Ascending aorta (tissue), 2 donors: Measurements from ENCODE around the gene TPSG1. TPM values are rescaled to one million over a fixed set of nuclear protein-coding genes. Genes with fewer than 3 reads are reported as not detected.

ENCODE experiments used
- DNase-seq, 2 donors: peaks; one replicate each; pipeline ENCODE4 v3.0.0-alpha.2; 2019; ENCODE audit warnings: low spot score in 2 of 2
- H3K27ac ChIP-seq, 2 donors: fragments of 200-600 bp; sonication (generic); one replicate each; pipeline ENCODE4 v1.5.1; 2016 to 2017; ENCODE audit warnings: mild to moderate bottlenecking in 1 of 2
- H3K27me3 ChIP-seq: fragments of 200-600 bp; sonication (generic); one replicate; pipeline ENCODE4 v1.5.1; 2017
- H3K36me3 ChIP-seq, 2 donors: fragments of 200-600 bp; sonication (generic); one replicate each; pipeline ENCODE4 v1.5.1; 2016
- H3K4me1 ChIP-seq, 2 donors: fragments of 200-600 bp; sonication (generic); one replicate each; pipeline ENCODE4 v1.5.1; 2016 to 2017; ENCODE audit warnings: mild to moderate bottlenecking in 1 of 2
- H3K4me3 ChIP-seq, 2 donors: fragments of 200-600 bp; sonication (generic); one replicate each; pipeline ENCODE4 v1.5.1; 2016 to 2017; ENCODE audit warnings: mild to moderate bottlenecking in 1 of 2
- H3K9me3 ChIP-seq, 2 donors: fragments of 200-600 bp; sonication (generic); one replicate each; pipeline ENCODE4 v1.5.1; 2016
- CTCF ChIP-seq, 3 experiments: fragments of 200-600 bp in 2 of 3; fragments of 450-650 bp in 1 of 3; sonication (generic) in 2 of 3; IDR thresholded peaks; one replicate each; pipeline ENCODE4 v1.5.1; 2016 to 2019; ENCODE audit warnings: antibody characterized with exemption in 3 of 3, mild to moderate bottlenecking in 1 of 3, moderate library complexity in 1 of 3
- intact Hi-C: fragments of 100-400 bp; cut with DNase I; formaldehyde crosslinking; loops from one replicate; pipeline ENCODE4 v1.15.1; 2023
- total RNA-seq: library from RNA; depleted of rRNA; stranded (reverse); fragments of >200 nt; gene quantifications from one replicate; pipeline ENCODE4 v1.1.0, GENCODE V29; 2016

Gene TPSG1
- total RNA-seq, 1 donor from 2014 or later, result not detected

DNA sequence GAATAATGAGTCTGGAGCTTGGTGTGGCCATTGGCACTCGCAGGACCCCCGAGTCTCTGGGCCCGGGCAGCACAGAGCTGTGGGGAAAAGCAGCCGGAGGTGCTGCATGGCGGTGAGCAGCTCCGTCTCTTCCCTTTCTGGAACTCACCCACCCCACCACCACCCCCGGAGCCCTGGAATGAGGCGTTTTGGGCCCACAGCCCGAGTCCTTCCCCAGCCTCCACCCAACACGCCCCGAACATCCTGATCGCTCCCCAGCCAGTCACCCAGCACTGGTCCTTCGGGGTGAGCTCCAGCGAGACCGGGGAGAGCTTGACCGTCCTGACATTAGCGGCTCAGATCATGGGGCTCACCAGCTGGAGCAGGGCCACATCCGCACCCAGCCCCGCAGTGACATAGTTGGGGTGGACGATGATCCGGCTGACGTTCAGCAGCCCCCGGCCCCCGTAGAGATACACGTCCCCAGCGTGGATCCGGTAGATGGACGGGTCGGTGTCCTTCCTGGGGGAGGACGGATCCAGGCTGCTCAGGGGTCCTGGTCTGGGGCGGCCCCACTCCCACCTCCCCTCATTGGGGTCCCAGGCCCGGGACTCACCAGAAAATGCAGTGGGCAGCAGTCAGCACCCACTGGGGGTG lies 37.3 kb upstream of the TPSG1 start:
- no peak for DNase-seq
- Histone ChIP-seq H3K36me3 (no peaks in the 10 kb centered on the region), H3K27me3 (no peaks in the 10 kb centered on the region), H3K4me1 (no peaks in the 10 kb centered on the region), H3K27ac (no peak overlapping the region), H3K4me3 (no peak overlapping the region), H3K9me3 (no peaks in the 10 kb centered on the region)
- intact Hi-C loops, result loop anchor here (10.0 kb wide), 1 partner anchor 48 kb away; no protein-coding TSS in a partner anchor
- no peak for TF ChIP-seq CTCF (IDR thresholded peaks at IDR 0.05)

DNA sequence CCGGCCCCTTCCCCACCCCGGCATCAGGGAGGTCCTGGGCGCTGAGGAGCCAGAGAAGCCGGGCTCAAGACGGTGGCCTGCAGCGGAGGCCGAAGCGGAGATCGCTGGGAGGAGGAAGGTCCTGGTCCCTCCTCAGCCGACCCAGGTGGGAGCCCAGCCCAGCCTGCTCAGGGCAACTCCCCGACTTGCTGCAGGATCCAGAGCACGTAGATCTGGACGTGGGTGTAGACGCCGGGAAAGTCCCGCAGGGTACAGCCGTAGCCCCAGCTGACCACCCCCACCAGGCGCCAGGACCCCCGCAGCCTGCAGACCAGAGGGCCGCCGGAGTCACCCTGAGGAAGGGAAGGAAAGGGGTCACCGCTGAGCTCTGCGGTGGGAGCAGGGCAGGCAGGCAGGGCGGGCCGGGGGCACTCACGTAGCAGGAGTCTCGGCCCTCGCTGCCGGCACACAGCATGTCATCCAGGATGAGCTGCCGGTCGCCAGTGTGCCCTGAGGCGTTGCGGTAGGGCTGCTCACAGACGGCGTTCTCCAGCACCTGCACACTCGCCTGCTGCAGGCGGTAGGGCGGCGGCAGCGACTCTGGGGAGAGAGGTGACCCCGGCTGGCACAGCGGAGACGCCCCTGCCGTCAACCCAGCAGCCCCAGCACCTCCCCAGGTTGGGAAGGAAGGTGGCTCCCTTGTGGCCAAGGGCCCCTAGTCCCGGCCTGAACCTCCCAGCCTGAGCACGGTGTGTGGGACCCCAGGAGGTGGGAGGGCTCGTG lies 36.2 kb upstream of the TPSG1 start:
- H3K4me1 ChIP-seq, result no peaks in the 10 kb centered on the region
- no peak overlapping the region for H3K4me3 ChIP-seq
- TF ChIP-seq CTCF (IDR thresholded peaks at IDR 0.05), result no peak
- intact Hi-C loops, result loop anchor here (10.0 kb wide), 1 partner anchor 47 kb away; no protein-coding TSS in a partner anchor
- no peak for DNase-seq
- H3K36me3 ChIP-seq, result no peaks in the 10 kb centered on the region
- no peaks in the 10 kb centered on the region for H3K27me3 ChIP-seq
- no peak overlapping the region for H3K27ac ChIP-seq
- no peaks in the 10 kb centered on the region for H3K9me3 ChIP-seq

DNA sequence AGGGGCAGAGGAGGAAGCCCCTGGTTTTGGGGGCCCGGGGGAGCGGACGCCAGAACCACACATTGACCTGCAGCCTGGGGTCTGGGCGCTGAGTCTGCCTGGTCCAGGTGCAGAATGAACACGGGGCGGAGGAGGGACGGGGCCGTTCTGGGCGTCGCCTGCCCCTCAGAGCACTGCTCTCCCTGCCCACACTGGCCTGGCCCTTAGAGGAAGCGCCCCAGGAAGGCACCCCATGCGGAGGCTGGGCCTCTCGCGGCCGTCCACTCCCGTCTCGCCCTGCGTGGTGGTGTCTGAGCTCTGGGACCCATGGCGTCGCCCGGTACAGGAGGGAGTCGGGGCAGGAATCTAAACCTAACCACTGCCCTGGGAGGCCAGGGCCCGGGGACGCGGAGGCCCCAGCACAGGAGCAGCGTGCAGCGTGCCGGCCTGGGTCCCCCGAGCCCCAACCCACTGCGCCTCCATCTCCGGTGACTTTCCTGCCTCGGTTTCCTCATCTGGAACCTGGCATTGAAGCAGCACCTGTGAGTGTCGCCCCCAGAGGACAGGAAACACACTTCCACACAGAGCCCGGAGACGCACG lies 35.1 kb upstream of the TPSG1 start:
- no peaks in the 10 kb centered on the region for H3K27me3 ChIP-seq

GRCh38 chr16:1259760-1260068 lies 34.6 kb upstream of the TPSG1 start:
- no peaks in the 10 kb centered on the region for H3K36me3 ChIP-seq
- no peak for TF ChIP-seq CTCF (IDR thresholded peaks at IDR 0.05)
- no peaks in the 10 kb centered on the region for H3K4me1 ChIP-seq
- no peak for DNase-seq
- intact Hi-C loops, result loop anchor here (10.0 kb wide), 1 partner anchor 45 kb away; no protein-coding TSS in a partner anchor
- H3K9me3 ChIP-seq, result no peaks in the 10 kb centered on the region
- H3K4me3 ChIP-seq, result no peak overlapping the region
- no peaks in the 10 kb centered on the region for H3K27me3 ChIP-seq
- H3K27ac ChIP-seq, result no peak overlapping the region

More for the DNA sequence above, 35.1 kb upstream of the TPSG1 start:
- no peak overlapping the region for H3K4me3 ChIP-seq
- intact Hi-C loops, result loop anchor here (10.0 kb wide), 1 partner anchor 45 kb away; no protein-coding TSS in a partner anchor
- no peak for TF ChIP-seq CTCF (IDR thresholded peaks at IDR 0.05)
- H3K9me3 ChIP-seq, result no peaks in the 10 kb centered on the region
- no peaks in the 10 kb centered on the region for H3K4me1 ChIP-seq
- no peak overlapping the region for H3K27ac ChIP-seq
- no peaks in the 10 kb centered on the region for H3K36me3 ChIP-seq
- no peak for DNase-seq

- DNase-seq, result no peak
- intact Hi-C loops, result no loop called here
- Histone ChIP-seq H3K36me3 (no peaks in the 10 kb centered on the region), H3K27ac (no peak overlapping the region), H3K27me3 (no peaks in the 10 kb centered on the region), H3K4me3 (no peak overlapping the region), H3K9me3 (no peaks in the 10 kb centered on the region), H3K4me1 (no peaks in the 10 kb centered on the region)
- TF ChIP-seq CTCF (IDR thresholded peaks at IDR 0.05), result no peak
These were observed 34.1 kb upstream of the TPSG1 start for GRCh38 chr16:1258906-1259759.
